SJSA1 (cell line): ENCODE results near the gene PTCD2. TPM values are rescaled to one million over a fixed set of nuclear protein-coding genes. Genes with fewer than 3 reads are reported as not detected.
A peak's percentile ranks its signal among the peaks of the same experiment; 100 is the strongest.

Experiments used
- DNase-seq, 2 experiments: peaks; one replicate each; pipeline ENCODE4 v3.0.0-alpha.2; 2015 to 2020; ENCODE audit warnings: low spot score in 2 of 2, low read depth in 1 of 2
- H3K27ac ChIP-seq: fragments of 250-450 bp; sonication (Bioruptor Pico); 2 replicates; pipeline ENCODE4 v1.5.1; 2020; ENCODE audit warnings: mild to moderate bottlenecking, moderate library complexity
- H3K27me3 ChIP-seq: fragments of 250-450 bp; sonication (Bioruptor Pico); replicated peaks from 2 replicates; pipeline ENCODE4 v1.5.1; 2020; ENCODE audit warnings: mild to moderate bottlenecking, moderate library complexity
- H3K36me3 ChIP-seq: fragments of 250-450 bp; sonication (Bioruptor Pico); 2 replicates; pipeline ENCODE4 v1.5.1; 2020; ENCODE audit warnings: mild to moderate bottlenecking
- H3K4me1 ChIP-seq: fragments of 250-450 bp; sonication (Bioruptor Pico); replicated peaks from 2 replicates; pipeline ENCODE4 v1.6.1; 2021; ENCODE audit warnings: mild to moderate bottlenecking
- H3K4me3 ChIP-seq: fragments of 250-450 bp; sonication (Bioruptor Pico); 2 replicates; pipeline ENCODE4 v1.5.1; 2020; ENCODE audit warnings: mild to moderate bottlenecking
- H3K9me3 ChIP-seq: fragments of 250-450 bp; sonication (Bioruptor Pico); replicated peaks from 2 replicates; pipeline ENCODE4 v1.5.1; 2020; ENCODE audit warnings: mild to moderate bottlenecking
- total RNA-seq: library from RNA; depleted of rRNA; stranded (reverse); fragments of >200 nt; shearing (Covaris generic); gene quantifications from 2 replicates; pipeline ENCODE4 v1.2.3, GENCODE V29; 2014; rRNA removed

Gene PTCD2
- total RNA-seq: 9.8 and 11.7 TPM in 2 replicates

- Histone ChIP-seq H3K27ac (peak within 1 kb of the TSS; percentile 21; the same call in 1 of the 2 replicates), H3K36me3 (peaks cover 9% of the 10 kb centered on the region), H3K27me3 (no peaks in the 10 kb centered on the region), H3K4me1 (peaks cover 26% of the 10 kb centered on the region), H3K9me3 (no peaks in the 10 kb centered on the region), H3K4me3 (peak within 1 kb of the TSS; percentile 67)
- DNase-seq: peak; percentile 95 to 98
Measured at GRCh38 chr5:72319976-72320752, at the start of gene PTCD2, which contains the start of gene MRPS27. PTCD2 (plus strand) TSS chr5:72320373; CDS start chr5:72320383, 10 bp downstream. MRPS27 (minus strand) TSS chr5:72320240; CDS start chr5:72320221, 19 bp downstream.

GRCh38 chr5:72271702-72272101, 48.5 kb upstream of the PTCD2 start:
- DNase-seq: no peak
- H3K36me3 ChIP-seq: peaks cover 9% of the 10 kb centered on the region
- no peak overlapping the region for H3K27ac ChIP-seq

GRCh38 chr5:72272398-72272797, 47.8 kb upstream of the PTCD2 start:
- no peaks in the 10 kb centered on the region for H3K27me3 ChIP-seq
- H3K27ac ChIP-seq: no peak overlapping the region
- H3K4me1 ChIP-seq: peaks cover 4% of the 10 kb centered on the region; the same call in 1 of the 2 replicates
- H3K4me3 ChIP-seq: no peak overlapping the region
- H3K9me3 ChIP-seq: no peaks in the 10 kb centered on the region
- H3K36me3 ChIP-seq: peaks cover 9% of the 10 kb centered on the region
- DNase-seq: no peak

More at GRCh38 chr5:72271702-72272101, 48.5 kb upstream of the PTCD2 start:
- Histone ChIP-seq H3K4me1 (peaks cover 4% of the 10 kb centered on the region; the same call in 1 of the 2 replicates), H3K27me3 (no peaks in the 10 kb centered on the region), H3K4me3 (no peak overlapping the region), H3K9me3 (no peaks in the 10 kb centered on the region)

- Histone ChIP-seq H3K27me3 (no peaks in the 10 kb centered on the region), H3K4me1 (peaks cover 4% of the 10 kb centered on the region; the same call in 1 of the 2 replicates), H3K27ac (no peak overlapping the region), H3K4me3 (no peak overlapping the region), H3K9me3 (no peaks in the 10 kb centered on the region), H3K36me3 (peaks cover 9% of the 10 kb centered on the region)
- DNase-seq: no peak
Measured at GRCh38 chr5:72273547-72273946, 46.6 kb upstream of the PTCD2 start.

- Histone ChIP-seq H3K27me3 (no peaks in the 10 kb centered on the region), H3K36me3 (peaks cover 10% of the 10 kb centered on the region), H3K4me1 (peaks cover 5% of the 10 kb centered on the region; the same call in 1 of the 2 replicates), H3K4me3 (no peak overlapping the region), H3K9me3 (no peaks in the 10 kb centered on the region), H3K27ac (no peak overlapping the region)
- DNase-seq: no peak
Measured at GRCh38 chr5:72276219-72276752, 43.9 kb upstream of the PTCD2 start.

- H3K4me1 ChIP-seq: peaks cover 26% of the 10 kb centered on the region
- no peaks in the 10 kb centered on the region for H3K9me3 ChIP-seq
- H3K27me3 ChIP-seq: no peaks in the 10 kb centered on the region
- peak in 1 of 2 experiments; percentile 37 for DNase-seq
- H3K36me3 ChIP-seq: peaks cover 8% of the 10 kb centered on the region
- H3K27ac ChIP-seq: no peak overlapping the region; the same call in 1 of the 2 replicates
- H3K4me3 ChIP-seq: no peak overlapping the region
Measured at GRCh38 chr5:72280581-72281069, 39.5 kb upstream of the PTCD2 start.

GRCh38 chr5:72281430-72281763, 38.8 kb upstream of the PTCD2 start:
- no peak overlapping the region for H3K4me3 ChIP-seq
- no peaks in the 10 kb centered on the region for H3K9me3 ChIP-seq
- peaks cover 26% of the 10 kb centered on the region for H3K4me1 ChIP-seq
- DNase-seq: no peak
- no peaks in the 10 kb centered on the region for H3K27me3 ChIP-seq
- H3K36me3 ChIP-seq: peaks cover 8% of the 10 kb centered on the region
- H3K27ac ChIP-seq: peak overlapping the region; percentile 42

GRCh38 chr5:72281764-72282499, 38.2 kb upstream of the PTCD2 start:
- H3K4me3 ChIP-seq: no peak overlapping the region
- DNase-seq: peak in 1 of 2 experiments; percentile 52
- H3K9me3 ChIP-seq: no peaks in the 10 kb centered on the region
- H3K4me1 ChIP-seq: peaks cover 26% of the 10 kb centered on the region
- no peaks in the 10 kb centered on the region for H3K27me3 ChIP-seq
- H3K36me3 ChIP-seq: peaks cover 8% of the 10 kb centered on the region
- peak overlapping the region; percentile 42 for H3K27ac ChIP-seq

GRCh38 chr5:72282878-72283277, 37.3 kb upstream of the PTCD2 start:
- peaks cover 12% of the 10 kb centered on the region for H3K36me3 ChIP-seq
- H3K4me1 ChIP-seq: peaks cover 26% of the 10 kb centered on the region
- no peak overlapping the region for H3K4me3 ChIP-seq
- H3K27ac ChIP-seq: peak overlapping the region; percentile 42
- no peaks in the 10 kb centered on the region for H3K9me3 ChIP-seq
- DNase-seq: no peak
- no peaks in the 10 kb centered on the region for H3K27me3 ChIP-seq

GRCh38 chr5:72283358-72283757, 36.8 kb upstream of the PTCD2 start:
- Histone ChIP-seq H3K4me3 (no peak overlapping the region), H3K4me1 (peaks cover 26% of the 10 kb centered on the region), H3K36me3 (peaks cover 13% of the 10 kb centered on the region), H3K27ac (no peak overlapping the region), H3K9me3 (no peaks in the 10 kb centered on the region), H3K27me3 (no peaks in the 10 kb centered on the region)
- no peak for DNase-seq

- Histone ChIP-seq H3K4me3 (no peak overlapping the region), H3K27me3 (no peaks in the 10 kb centered on the region), H3K4me1 (peaks cover 26% of the 10 kb centered on the region), H3K27ac (no peak overlapping the region), H3K36me3 (peaks cover 18% of the 10 kb centered on the region), H3K9me3 (no peaks in the 10 kb centered on the region)
- no peak for DNase-seq
Measured at GRCh38 chr5:72284559-72285423, 35.4 kb upstream of the PTCD2 start.

GRCh38 chr5:72285424-72285821, 34.8 kb upstream of the PTCD2 start:
- peaks cover 26% of the 10 kb centered on the region for H3K4me1 ChIP-seq
- no peak overlapping the region for H3K27ac ChIP-seq
- no peaks in the 10 kb centered on the region for H3K27me3 ChIP-seq
- peaks cover 18% of the 10 kb centered on the region for H3K36me3 ChIP-seq
- DNase-seq: no peak
- no peak overlapping the region for H3K4me3 ChIP-seq
- no peaks in the 10 kb centered on the region for H3K9me3 ChIP-seq

- DNase-seq: no peak
- Histone ChIP-seq H3K27me3 (no peaks in the 10 kb centered on the region), H3K4me1 (peaks cover 16% of the 10 kb centered on the region), H3K36me3 (peaks cover 14% of the 10 kb centered on the region; the same call in 1 of the 2 replicates), H3K9me3 (no peaks in the 10 kb centered on the region), H3K4me3 (no peak overlapping the region), H3K27ac (no peak overlapping the region)
Measured at GRCh38 chr5:72286798-72287197, 33.4 kb upstream of the PTCD2 start.
